Measurements from ENCODE around the gene EID1.

EID1 gene

DNA sequence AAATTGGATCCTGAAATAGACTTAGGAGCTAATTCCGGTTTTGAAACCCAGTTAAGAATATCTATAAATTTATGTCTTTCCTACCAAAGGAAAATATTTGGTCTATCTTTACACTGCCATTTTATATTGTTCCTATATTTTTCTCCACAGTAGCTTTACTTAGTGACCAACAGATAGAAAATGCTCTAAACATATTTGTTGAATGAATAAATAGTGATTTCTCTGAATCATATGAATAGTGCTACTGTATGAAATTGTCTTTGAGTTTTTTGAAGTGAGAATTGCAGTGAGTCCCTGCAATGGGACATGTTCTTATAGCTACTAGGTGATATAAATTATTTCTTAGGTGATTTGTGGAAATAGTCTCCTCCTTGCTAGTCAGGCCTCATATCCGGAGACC, 18.5 kb upstream of the EID1 start:
- Histone ChIP-seq H3K27me3 (ENCODE audit: insufficient read depth, low read length, poor library complexity, severe bottlenecking) (no peaks in the 10 kb centered on the region), H3K9me3 (ENCODE audit: insufficient read depth, low read depth, low read length) (no peaks in the 10 kb centered on the region), H3K36me3 (ENCODE audit: insufficient read depth, low read length) (no peaks in the 10 kb centered on the region), H3K4me1 (ENCODE audit: insufficient read depth, low read length, poor library complexity, severe bottlenecking) (peaks cover 9% of the 10 kb centered on the region), H3K79me2 (ENCODE audit: insufficient read depth, low read length) (no peaks in the 10 kb centered on the region), H3K9me2 (replicated peaks; ENCODE audit: low read depth, low read length) (no peaks in the 10 kb centered on the region), H3K9ac (ENCODE audit: low read depth, low read length, poor library complexity, severe bottlenecking) (no peak overlapping the region), H2AFZ (ENCODE audit: low read length) (no peak overlapping the region), H4K20me1 (ENCODE audit: insufficient read depth, low read length, poor library complexity, severe bottlenecking) (no peaks in the 10 kb centered on the region), H3K4me2 (ENCODE audit: low read depth, low read length, poor library complexity, severe bottlenecking) (no peak overlapping the region), H3K4me3 (ENCODE audit: low read length, poor library complexity, severe bottlenecking) (no peak overlapping the region), H3F3A (ENCODE audit: low read depth) (no peaks in the 10 kb centered on the region)
- TF ChIP-seq, protein P1, sequence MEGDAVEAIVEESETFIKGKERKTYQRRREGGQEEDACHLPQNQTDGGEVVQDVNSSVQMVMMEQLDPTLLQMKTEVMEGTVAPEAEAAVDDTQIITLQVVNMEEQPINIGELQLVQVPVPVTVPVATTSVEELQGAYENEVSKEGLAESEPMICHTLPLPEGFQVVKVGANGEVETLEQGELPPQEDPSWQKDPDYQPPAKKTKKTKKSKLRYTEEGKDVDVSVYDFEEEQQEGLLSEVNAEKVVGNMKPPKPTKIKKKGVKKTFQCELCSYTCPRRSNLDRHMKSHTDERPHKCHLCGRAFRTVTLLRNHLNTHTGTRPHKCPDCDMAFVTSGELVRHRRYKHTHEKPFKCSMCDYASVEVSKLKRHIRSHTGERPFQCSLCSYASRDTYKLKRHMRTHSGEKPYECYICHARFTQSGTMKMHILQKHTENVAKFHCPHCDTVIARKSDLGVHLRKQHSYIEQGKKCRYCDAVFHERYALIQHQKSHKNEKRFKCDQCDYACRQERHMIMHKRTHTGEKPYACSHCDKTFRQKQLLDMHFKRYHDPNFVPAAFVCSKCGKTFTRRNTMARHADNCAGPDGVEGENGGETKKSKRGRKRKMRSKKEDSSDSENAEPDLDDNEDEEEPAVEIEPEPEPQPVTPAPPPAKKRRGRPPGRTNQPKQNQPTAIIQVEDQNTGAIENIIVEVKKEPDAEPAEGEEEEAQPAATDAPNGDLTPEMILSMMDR (conservative IDR thresholded peaks at IDR 0.05; ENCODE audit: low read length): no peak
- no peak for TF ChIP-seq EZH2phosphoT487 (IDR thresholded peaks at IDR 0.05; ENCODE audit: borderline replicate concordance)

GRCh38 chr15:48861813-48862431, 16.0 kb upstream of the EID1 start:
- Histone ChIP-seq H4K20me1 (ENCODE audit: insufficient read depth, low read length, poor library complexity, severe bottlenecking) (no peaks in the 10 kb centered on the region), H3K4me2 (ENCODE audit: low read depth, low read length, poor library complexity, severe bottlenecking) (no peak overlapping the region), H3F3A (ENCODE audit: low read depth) (no peaks in the 10 kb centered on the region), H3K9me3 (ENCODE audit: insufficient read depth, low read depth, low read length) (no peaks in the 10 kb centered on the region), H3K9me2 (replicated peaks; ENCODE audit: low read depth, low read length) (no peaks in the 10 kb centered on the region), H3K4me1 (ENCODE audit: insufficient read depth, low read length, poor library complexity, severe bottlenecking) (peaks cover 9% of the 10 kb centered on the region), H3K9ac (ENCODE audit: low read depth, low read length, poor library complexity, severe bottlenecking) (no peak overlapping the region), H3K27me3 (ENCODE audit: insufficient read depth, low read length, poor library complexity, severe bottlenecking) (no peaks in the 10 kb centered on the region), H2AFZ (ENCODE audit: low read length) (peak overlapping the region; percentile 50; the same call in 1 of the 2 replicates), H3K36me3 (ENCODE audit: insufficient read depth, low read length) (no peaks in the 10 kb centered on the region), H3K79me2 (ENCODE audit: insufficient read depth, low read length) (no peaks in the 10 kb centered on the region), H3K4me3 (ENCODE audit: low read length, poor library complexity, severe bottlenecking) (no peak overlapping the region)
- TF ChIP-seq, protein P1 (conservative IDR thresholded peaks at IDR 0.05; ENCODE audit: low read length): peak; percentile 92
- no peak for TF ChIP-seq EZH2phosphoT487 (IDR thresholded peaks at IDR 0.05; ENCODE audit: borderline replicate concordance)

GRCh38 chr15:48862705-48863104, 15.2 kb upstream of the EID1 start:
- H2AFZ ChIP-seq (ENCODE audit: low read length): peak overlapping the region; percentile 50
- H3K27me3 ChIP-seq (ENCODE audit: insufficient read depth, low read length, poor library complexity, severe bottlenecking): no peaks in the 10 kb centered on the region
- TF ChIP-seq, protein P1 (conservative IDR thresholded peaks at IDR 0.05; ENCODE audit: low read length): no peak
- TF ChIP-seq EZH2phosphoT487 (IDR thresholded peaks at IDR 0.05; ENCODE audit: borderline replicate concordance): no peak
- no peaks in the 10 kb centered on the region for H3K36me3 ChIP-seq (ENCODE audit: insufficient read depth, low read length)
- H3K4me3 ChIP-seq (ENCODE audit: low read length, poor library complexity, severe bottlenecking): no peak overlapping the region
- H3K4me1 ChIP-seq (ENCODE audit: insufficient read depth, low read length, poor library complexity, severe bottlenecking): peaks cover 9% of the 10 kb centered on the region
- H3K9me2 ChIP-seq (replicated peaks; ENCODE audit: low read depth, low read length): no peaks in the 10 kb centered on the region
- no peaks in the 10 kb centered on the region for H4K20me1 ChIP-seq (ENCODE audit: insufficient read depth, low read length, poor library complexity, severe bottlenecking)
- H3K9me3 ChIP-seq (ENCODE audit: insufficient read depth, low read depth, low read length): no peaks in the 10 kb centered on the region
- no peak overlapping the region for H3K9ac ChIP-seq (ENCODE audit: low read depth, low read length, poor library complexity, severe bottlenecking)
- no peaks in the 10 kb centered on the region for H3K79me2 ChIP-seq (ENCODE audit: insufficient read depth, low read length)
- H3F3A ChIP-seq (ENCODE audit: low read depth): no peaks in the 10 kb centered on the region
- no peak overlapping the region for H3K4me2 ChIP-seq (ENCODE audit: low read depth, low read length, poor library complexity, severe bottlenecking)

Data from Loucy (cell line).